IMR-90 (cell line): Measurements from ENCODE around the gene C1orf159. TPM values are rescaled to one million over a fixed set of nuclear protein-coding genes. Genes with fewer than 3 reads are reported as not detected.

ENCODE experiments used
- ATAC-seq: fragments of 200-7000 bp; cut with Tn5 transposase; 2 replicates; pipeline ENCODE4 v1.9.1; 2020; ENCODE audit warnings: low read depth, mild to moderate bottlenecking, moderate library complexity
- BruUV-seq: library from RNA; stranded (reverse); fragments of 400-500 nt; replicated peaks from 2 replicates; lab custom pipeline; 2021; lab: Mats Ljungman, UMichigan
- CTCF ChIA-PET: fragments of 300-600 bp; formaldehyde crosslinking; extraction: SDS; loops from one replicate; lab custom pipeline; 2021; ENCODE audit warnings: antibody characterized with exemption; lab: Yijun Ruan, JAX
- POLR2A ChIA-PET: fragments of 300-600 bp; sonication (Branson Sonifier 250); formaldehyde crosslinking; loops from one replicate; lab custom pipeline; 2022; ENCODE audit warnings: antibody characterized with exemption; ENCODE audit not compliant: unreplicated experiment; lab: Charles Lee
- DNase-seq: peaks from one replicate; pipeline ENCODE4 v3.0.0; 2013
- H2AFZ ChIP-seq: replicated peaks from 2 replicates; pipeline ENCODE3; 2013; ENCODE audit warnings: low read length, mild to moderate bottlenecking; ENCODE audit not compliant: poor library complexity
- H2AK5ac ChIP-seq: 2 replicates; pipeline ENCODE4 v1.6.1; 2013; ENCODE audit warnings: low read depth, low read length, inconsistent platforms
- H2AK9ac ChIP-seq: replicated peaks from 2 replicates; pipeline ENCODE3; 2013; ENCODE audit warnings: mild to moderate bottlenecking, low read depth, low read length, moderate library complexity; ENCODE audit not compliant: poor library complexity
- H2BK120ac ChIP-seq: 2 replicates; pipeline ENCODE4 v1.6.1; 2013; ENCODE audit warnings: low read depth, low read length, inconsistent platforms
- H2BK15ac ChIP-seq: 3 replicates; pipeline ENCODE4 v1.6.1; 2013; ENCODE audit warnings: low read depth, low read length, inconsistent platforms
- H2BK20ac ChIP-seq: 2 replicates; pipeline ENCODE4 v1.6.1; 2013; ENCODE audit warnings: low read depth, mild to moderate bottlenecking, inconsistent platforms, low read length, moderate library complexity
- H2BK5ac ChIP-seq: 2 replicates; pipeline ENCODE4 v1.6.1; 2013; ENCODE audit warnings: mild to moderate bottlenecking, low read depth, low read length, inconsistent platforms; ENCODE audit not compliant: poor library complexity, severe bottlenecking
- H3K14ac ChIP-seq: replicated peaks from 2 replicates; pipeline ENCODE4 v1.6.1; 2013; ENCODE audit warnings: low read depth, low read length, inconsistent platforms
- H3K18ac ChIP-seq: 2 replicates; pipeline ENCODE4 v1.6.1; 2013; ENCODE audit warnings: low read depth, low read length, control low read depth
- H3K23ac ChIP-seq: 2 replicates; pipeline ENCODE4 v1.6.1; 2013; ENCODE audit warnings: low read depth, low read length, inconsistent platforms
- H3K27ac ChIP-seq: 2 replicates; pipeline ENCODE4 v1.5.1; 2013; ENCODE audit warnings: mild to moderate bottlenecking, control low read depth, low read length; ENCODE audit not compliant: insufficient read depth
- H3K27me3 ChIP-seq: 2 replicates; pipeline ENCODE4 v1.6.1; 2013; ENCODE audit warnings: low read length; ENCODE audit not compliant: control insufficient read depth, insufficient read depth
- H3K36me3 ChIP-seq: 2 replicates; pipeline ENCODE4 v1.6.1; 2013; ENCODE audit warnings: low read length, mixed read lengths; ENCODE audit not compliant: control insufficient read depth, insufficient read depth
- H3K4ac ChIP-seq: 2 replicates; pipeline ENCODE4 v1.6.1; 2013; ENCODE audit warnings: low read depth, low read length, inconsistent platforms
- H3K4me1 ChIP-seq: 2 replicates; pipeline ENCODE4 v1.6.1; 2013; ENCODE audit warnings: low read length, mixed read lengths; ENCODE audit not compliant: control insufficient read depth, insufficient read depth
- H3K4me2 ChIP-seq: 2 replicates; pipeline ENCODE4 v1.6.1; 2013; ENCODE audit warnings: low read depth, mild to moderate bottlenecking, control low read depth, low read length, moderate library complexity
- H3K4me3 ChIP-seq: 2 replicates; pipeline ENCODE4 v1.5.1; 2013; ENCODE audit warnings: low read depth, mild to moderate bottlenecking, control low read depth, low read length, moderate library complexity; ENCODE audit not compliant: insufficient read depth
- H3K56ac ChIP-seq: 2 replicates; pipeline ENCODE4 v1.6.1; 2013; ENCODE audit warnings: low read length, inconsistent platforms; ENCODE audit not compliant: insufficient read depth; ENCODE audit errors: extremely low read depth
- H3K79me1 ChIP-seq, 2 experiments: 2 replicates each; pipeline ENCODE4 v1.6.1; 2013; ENCODE audit warnings: low read length in 2 of 2, inconsistent platforms in 1 of 2, low read depth in 1 of 2
- H3K9ac ChIP-seq: 2 replicates; pipeline ENCODE4 v1.6.1; 2013; ENCODE audit warnings: low read depth, low read length, control low read depth
- H3K9me1 ChIP-seq: 2 replicates; pipeline ENCODE4 v1.6.1; 2013; ENCODE audit warnings: low read length, inconsistent platforms; ENCODE audit not compliant: insufficient read depth
- H3K9me3 ChIP-seq: 2 replicates; pipeline ENCODE4 v1.6.1; 2013; ENCODE audit warnings: low read length; ENCODE audit not compliant: control insufficient read depth, insufficient read depth
- H4K20me1 ChIP-seq: 2 replicates; pipeline ENCODE4 v1.6.1; 2013; ENCODE audit warnings: low read length, inconsistent platforms; ENCODE audit not compliant: insufficient read depth
- H4K5ac ChIP-seq: 2 replicates; pipeline ENCODE4 v1.6.1; 2013; ENCODE audit warnings: mild to moderate bottlenecking, low read depth, low read length, control low read depth
- H4K8ac ChIP-seq, 2 experiments: 2 replicates each; pipeline ENCODE4 v1.6.1; 2013; ENCODE audit warnings: low read depth in 2 of 2, low read length in 2 of 2, control low read depth in 1 of 2, inconsistent platforms in 1 of 2
- H4K91ac ChIP-seq: 2 replicates; pipeline ENCODE4 v1.6.1; 2013; ENCODE audit warnings: low read depth, low read length, inconsistent platforms; ENCODE audit not compliant: insufficient read depth
- ELK1 ChIP-seq: fragments of 150-350 bp; IDR thresholded peaks from 2 replicates; pipeline ENCODE4 v1.6.1; 2016; ENCODE audit warnings: low read depth, mild to moderate bottlenecking, low read length, moderate library complexity, borderline replicate concordance
- FOS ChIP-seq: fragments of 150-350 bp; IDR thresholded peaks from 2 replicates; pipeline ENCODE4 v1.6.1; 2016; ENCODE audit warnings: low read depth, low read length
- MXI1 ChIP-seq: IDR thresholded peaks from 2 replicates; pipeline ENCODE4 v1.6.1; 2012; ENCODE audit warnings: low read depth, mild to moderate bottlenecking, low read length, moderate library complexity, borderline replicate concordance
- NFE2L2 ChIP-seq: fragments of 150-350 bp; IDR thresholded peaks from 2 replicates; pipeline ENCODE4 v1.6.1; 2016; ENCODE audit warnings: low read depth, mild to moderate bottlenecking, low read length
- POLR2A ChIP-seq: IDR thresholded peaks from 2 replicates; pipeline ENCODE4 v1.6.1; 2012; ENCODE audit warnings: mild to moderate bottlenecking, low read depth, low read length
- RCOR1 ChIP-seq: IDR thresholded peaks from 2 replicates; pipeline ENCODE4 v1.6.1; 2012; ENCODE audit warnings: mild to moderate bottlenecking, low read length, improper control_type of control experiment; ENCODE audit not compliant: insufficient replicate concordance
- SMC3 ChIP-seq: fragments of 150-350 bp; IDR thresholded peaks from 2 replicates; pipeline ENCODE4 v1.6.1; 2016; ENCODE audit warnings: low read depth, mild to moderate bottlenecking, antibody characterized with exemption, low read length, moderate library complexity
- WGBS, 2 experiments: methylation state at CpG; one replicate each; pipeline versions ENCODE4 v1.1.5 to v1.1.7; 2013; ENCODE audit warnings: missing lambda C conversion rate in 2 of 2; ENCODE audit not compliant: insufficient read length in 1 of 2; ENCODE audit errors: extremely low coverage in 2 of 2; 5-methylcytosine and 5-hydroxymethylcytosine counted together
- dilution Hi-C: fragments of 300-500 bp; cut with HindIII; formaldehyde crosslinking; loops from one replicate; pipeline ENCODE4 v1.14.3; 2018; ENCODE audit warnings: low sequenced_read_pairs; ENCODE audit not compliant: unreplicated experiment
- in situ Hi-C: fragments of 300-500 bp; cut with MboI; formaldehyde crosslinking; loops from 3 replicates; pipeline ENCODE4 v1.14.3; 2019; ENCODE audit warnings: low sequenced_read_pairs, inconsistent platforms, mixed read lengths
- intact Hi-C: fragments of 100-400 bp; cut with micrococcal nuclease; formaldehyde crosslinking; loops from 2 replicates; pipeline ENCODE4 v1.10.0; 2022
- polyA plus RNA-seq, 3 experiments: library from polyadenylated mRNA; depleted of rRNA; stranded (reverse); fragments of >200 nt; gene quantifications; 2 replicates each; pipeline ENCODE4 v1.2.3, GENCODE V29; 2012; ENCODE audit warnings: low replicate concordance in 1 of 3
- total RNA-seq: library from RNA; depleted of rRNA; stranded (reverse); fragments of >200 nt; gene quantifications from 2 replicates; pipeline ENCODE4 v1.2.3, GENCODE V29; 2012; rRNA removed

Gene C1orf159
- total and polyA plus RNA-seq, 2 of the 4 experiments (the other 2 are of a cell fraction) = 2.9 to 12.6 TPM

GRCh38 chr1:1032424-1032823, 83.5 kb downstream of the C1orf159 start:
- 53% methylated on average over 8 of the region's 16 CpGs; no CpG with 5 or more reads in 1 of the 2 experiments for WGBS, 2 experiments
- no peak overlapping the region for H2AK5ac ChIP-seq
- H3K4me2 ChIP-seq = no peak overlapping the region; the same call in 1 of the 2 replicates
- H2BK120ac ChIP-seq = no peak overlapping the region
- H3K36me3 ChIP-seq = peaks cover 14% of the 10 kb centered on the region
- ChIA-PET POLR2A (interaction anchor here (0.6 kb wide), 1 partner anchor 33 kb away, joined by 3 read pairs; the partner anchor contains the start of gene HES4), CTCF (no interaction called here)
- in situ Hi-C loops (no loop called here), dilution Hi-C loops (no loop called here), intact Hi-C loops (loop anchor here (5.0 kb wide), 1 partner anchor 85 kb away; the partner anchor contains the start of gene C1orf159)
- peaks cover 5% of the 10 kb centered on the region; the same call in 1 of the 2 replicates for H3K4me1 ChIP-seq
- H3K9me1 ChIP-seq = no peaks in the 10 kb centered on the region
- H2BK20ac ChIP-seq = no peak overlapping the region
- no peak overlapping the region for H3K27ac ChIP-seq
- H3K27me3 ChIP-seq = no peaks in the 10 kb centered on the region
- no peak for TF ChIP-seq ELK1
- TF ChIP-seq SMC3 = no peak
- TF ChIP-seq POLR2A = no peak
- TF ChIP-seq MXI1 = no peak
- no peak for TF ChIP-seq FOS
- TF ChIP-seq NFE2L2 = no peak
- no peak for TF ChIP-seq RCOR1
- no peak overlapping the region for H4K5ac ChIP-seq
- no peak overlapping the region for H3K56ac ChIP-seq
- no TSS peak for BruUV-seq
- no peak overlapping the region for H3K4ac ChIP-seq
- peak overlapping the region; percentile 56 for H2AFZ ChIP-seq
- H3K4me3 ChIP-seq = no peak overlapping the region
- no peak overlapping the region for H3K14ac ChIP-seq
- no peak for DNase-seq
- peaks cover 13 to 43% of the 10 kb centered on the region in 2 experiments for H3K79me1 ChIP-seq
- H2BK15ac ChIP-seq = no peak overlapping the region
- no peak overlapping the region for H4K8ac ChIP-seq
- no peaks in the 10 kb centered on the region for H3K9me3 ChIP-seq
- H3K9ac ChIP-seq = no peak overlapping the region
- H2BK5ac ChIP-seq = no peak overlapping the region
- peak overlapping the region; percentile 55 for H2AK9ac ChIP-seq
- peak; percentile 22 for ATAC-seq
- no peak overlapping the region for H4K91ac ChIP-seq
- peaks cover 65% of the 10 kb centered on the region for H4K20me1 ChIP-seq
- H3K18ac ChIP-seq = no peak overlapping the region
- H3K23ac ChIP-seq = no peak overlapping the region

Other genes with a start within 250 kb of the C1orf159 start
- gene SAMD11, start 192.2 kb downstream of the C1orf159 start, total RNA-seq = 5.9 and 6.9 TPM in 2 replicates
- gene SAMD11, start 192.2 kb downstream of the C1orf159 start, polyA plus RNA-seq (2012; rRNA removed) = 22.9 and 31.9 TPM in 2 replicates
- 105 and 106 TPM in 2 replicates for gene NOC2L, start 156.8 kb downstream of the C1orf159 start, total RNA-seq
- gene NOC2L, start 156.8 kb downstream of the C1orf159 start, polyA plus RNA-seq (2012; rRNA removed) = 74.2 and 75.7 TPM in 2 replicates
- gene KLHL17, start 155.5 kb downstream of the C1orf159 start, total RNA-seq = 3.4 and 3.6 TPM in 2 replicates
- gene KLHL17, start 155.5 kb downstream of the C1orf159 start, polyA plus RNA-seq (2012; rRNA removed) = 41.0 and 50.7 TPM in 2 replicates
- gene PLEKHN1, start 149.6 kb downstream of the C1orf159 start, total RNA-seq = 0.28 and 0.54 TPM in 2 replicates
- gene PLEKHN1, start 149.6 kb downstream of the C1orf159 start, polyA plus RNA-seq (2012; rRNA removed) = 2.1 and 2.3 TPM in 2 replicates
- not detected in 2 replicates for gene PERM1, start 134.0 kb downstream of the C1orf159 start, total RNA-seq
- not detected in 2 replicates for gene PERM1, start 134.0 kb downstream of the C1orf159 start, polyA plus RNA-seq (2012; rRNA removed)
- gene HES4, start 116.0 kb downstream of the C1orf159 start, total RNA-seq = 1.4 and 3.1 TPM in 2 replicates
- 11.7 and 18.9 TPM in 2 replicates for gene HES4, start 116.0 kb downstream of the C1orf159 start, polyA plus RNA-seq (2012; rRNA removed)
- 92.2 and 105 TPM in 2 replicates for gene ISG15, start 102.6 kb downstream of the C1orf159 start, total RNA-seq
- 99.1 and 138 TPM in 2 replicates for gene ISG15, start 102.6 kb downstream of the C1orf159 start, polyA plus RNA-seq (2012; rRNA removed)
- 8.1 and 11.4 TPM in 2 replicates for gene AGRN, start 96.0 kb downstream of the C1orf159 start, total RNA-seq
- gene AGRN, start 96.0 kb downstream of the C1orf159 start, polyA plus RNA-seq (2012; rRNA removed) = 115 and 124 TPM in 2 replicates
- not detected in 2 replicates for gene RNF223, start 41.8 kb downstream of the C1orf159 start, total RNA-seq
- not detected in 2 replicates for gene RNF223, start 41.8 kb downstream of the C1orf159 start, polyA plus RNA-seq (2012; rRNA removed)
- not detected in 2 replicates for gene TTLL10, start 57.8 kb upstream of the C1orf159 start, total RNA-seq
- not detected in 2 replicates for gene TTLL10, start 57.8 kb upstream of the C1orf159 start, polyA plus RNA-seq (2012; rRNA removed)
- gene TNFRSF18, start 90.5 kb upstream of the C1orf159 start, total RNA-seq = 0.18 TPM in 1 of 2 replicates, not detected in the other
- gene TNFRSF18, start 90.5 kb upstream of the C1orf159 start, polyA plus RNA-seq (2012; rRNA removed) = 1.0 and 1.2 TPM in 2 replicates
- not detected in 2 replicates for gene TNFRSF4, start 98.1 kb upstream of the C1orf159 start, total RNA-seq
- gene TNFRSF4, start 98.1 kb upstream of the C1orf159 start, polyA plus RNA-seq (2012; rRNA removed) = 0.15 and 0.44 TPM in 2 replicates
- gene SDF4, start 115.9 kb upstream of the C1orf159 start, total RNA-seq = 57.0 and 69.4 TPM in 2 replicates
- 250 and 252 TPM in 2 replicates for gene SDF4, start 115.9 kb upstream of the C1orf159 start, polyA plus RNA-seq (2012; rRNA removed)
- gene B3GALT6, start 116.1 kb upstream of the C1orf159 start, total RNA-seq = 12.2 and 18.3 TPM in 2 replicates
- 23.0 and 29.2 TPM in 2 replicates for gene B3GALT6, start 116.1 kb upstream of the C1orf159 start, polyA plus RNA-seq (2012; rRNA removed)
- gene C1QTNF12, start 130.6 kb upstream of the C1orf159 start, total RNA-seq = 0.36 TPM in 1 of 2 replicates, not detected in the other
- 1.1 and 2.6 TPM in 2 replicates for gene C1QTNF12, start 130.6 kb upstream of the C1orf159 start, polyA plus RNA-seq (2012; rRNA removed)
- gene UBE2J2, start 157.8 kb upstream of the C1orf159 start, total RNA-seq = 20.3 and 20.6 TPM in 2 replicates
- 62.3 and 67.5 TPM in 2 replicates for gene UBE2J2, start 157.8 kb upstream of the C1orf159 start, polyA plus RNA-seq (2012; rRNA removed)
- gene SCNN1D, start 164.3 kb upstream of the C1orf159 start, total RNA-seq = 0.18 and 0.28 TPM in 2 replicates
- 3.7 and 4.4 TPM in 2 replicates for gene SCNN1D, start 164.3 kb upstream of the C1orf159 start, polyA plus RNA-seq (2012; rRNA removed)
- gene ACAP3, start 191.8 kb upstream of the C1orf159 start, total RNA-seq = 13.3 and 15.3 TPM in 2 replicates
- gene ACAP3, start 191.8 kb upstream of the C1orf159 start, polyA plus RNA-seq (2012; rRNA removed) = 58.2 and 75.2 TPM in 2 replicates
- gene PUSL1, start 192.5 kb upstream of the C1orf159 start, total RNA-seq = 10.9 and 13.3 TPM in 2 replicates
- 33.0 and 43.6 TPM in 2 replicates for gene PUSL1, start 192.5 kb upstream of the C1orf159 start, polyA plus RNA-seq (2012; rRNA removed)
- gene INTS11, start 208.6 kb upstream of the C1orf159 start, total RNA-seq = 52.5 and 56.1 TPM in 2 replicates
- 123 and 134 TPM in 2 replicates for gene INTS11, start 208.6 kb upstream of the C1orf159 start, polyA plus RNA-seq (2012; rRNA removed)
- 2.7 and 3.1 TPM in 2 replicates for gene CPTP, start 208.7 kb upstream of the C1orf159 start, total RNA-seq
- gene CPTP, start 208.7 kb upstream of the C1orf159 start, polyA plus RNA-seq (2012; rRNA removed) = 12.1 and 15.4 TPM in 2 replicates
- gene TAS1R3, start 215.2 kb upstream of the C1orf159 start, total RNA-seq = under 0.01 TPM in 1 of 2 replicates, not detected in the other
- 0.05 and 0.06 TPM in 2 replicates for gene TAS1R3, start 215.2 kb upstream of the C1orf159 start, polyA plus RNA-seq (2012; rRNA removed)
- 27.2 and 27.5 TPM in 2 replicates for gene DVL1, start 233.3 kb upstream of the C1orf159 start, total RNA-seq
- gene DVL1, start 233.3 kb upstream of the C1orf159 start, polyA plus RNA-seq (2012; rRNA removed) = 35.9 and 47.6 TPM in 2 replicates
- 92.5 and 97.8 TPM in 2 replicates for gene MXRA8, start 242.5 kb upstream of the C1orf159 start, total RNA-seq
- 469 and 502 TPM in 2 replicates for gene MXRA8, start 242.5 kb upstream of the C1orf159 start, polyA plus RNA-seq (2012; rRNA removed)